HEK293 (cell line): ENCODE results near the gene GARIN5B.
"Not testable (repeated sequence)": the region's sequence is repeated elsewhere in the genome, so short reads cannot be mapped to it uniquely, and the experiment has no call there.

ENCODE experiments used
- CTCF ChIP-seq: fragments of 450-650 bp; formaldehyde crosslinking; IDR thresholded peaks from 2 replicates; pipeline ENCODE4 v1.5.1; 2016; ENCODE audit warnings: missing biosample characterization, missing genetic modification characterization
- ZNF350 ChIP-seq: fragments of 450-650 bp; formaldehyde crosslinking; IDR thresholded peaks from 2 replicates; pipeline ENCODE4 v1.5.0; 2017; ENCODE audit warnings: missing biosample characterization, mild to moderate bottlenecking, missing genetic modification characterization

GRCh38 chr19:55407550-55407799, 44.4 kb upstream of the GARIN5B start, which contains the start of gene UBE2S:
- TF ChIP-seq ZNF350; CTCF (tag by site-specific recombination): not testable (repeated sequence)
